GM23338 (cell line): ENCODE measurements around the gene PDE6C. TPM values are rescaled to one million over a fixed set of nuclear protein-coding genes. Genes with fewer than 3 reads are reported as not detected.

Experiments
- ATAC-seq: fragments of 200-7000 bp; cut with Tn5 transposase; 3 replicates; pipeline ENCODE4 v1.9.1; 2020
- DNase-seq: peaks from one replicate; pipeline ENCODE4 v3.0.0-alpha.2; 2015; ENCODE audit warnings: low spot score
- H2AFZ ChIP-seq: fragments of 200-600 bp; sonication (generic); 2 replicates; pipeline ENCODE4 v1.8.0; 2016; ENCODE audit warnings: antibody characterized with exemption, mild to moderate bottlenecking, moderate library complexity
- H3F3A ChIP-seq: fragments of 200-600 bp; sonication (generic); replicated peaks from 2 replicates; pipeline ENCODE4 v1.8.0; 2017; ENCODE audit warnings: antibody characterized with exemption, mixed run types, low read depth
- H3K27ac ChIP-seq: fragments of 200-600 bp; sonication (generic); 2 replicates; pipeline ENCODE4 v1.6.1; 2016; ENCODE audit warnings: low read depth
- H3K27me3 ChIP-seq: fragments of 200-600 bp; sonication (generic); 2 replicates; pipeline ENCODE4 v1.8.0; 2016; ENCODE audit warnings: mild to moderate bottlenecking, mixed run types, moderate library complexity; ENCODE audit not compliant: insufficient read depth
- H3K36me3 ChIP-seq: fragments of 200-600 bp; sonication (generic); 2 replicates; pipeline ENCODE4 v1.8.0; 2016; ENCODE audit warnings: mild to moderate bottlenecking; ENCODE audit not compliant: insufficient read depth
- H3K4me1 ChIP-seq: fragments of 200-600 bp; sonication (generic); 2 replicates; pipeline ENCODE4 v1.8.0; 2016; ENCODE audit warnings: mild to moderate bottlenecking, moderate library complexity; ENCODE audit not compliant: insufficient read depth
- H3K4me2 ChIP-seq: fragments of 200-600 bp; sonication (generic); 2 replicates; pipeline ENCODE4 v1.7.1; 2017; ENCODE audit warnings: mixed run types
- H3K4me3 ChIP-seq: fragments of 200-600 bp; sonication (generic); 2 replicates; pipeline ENCODE4 v1.6.1; 2016; ENCODE audit warnings: mixed run types
- H3K79me2 ChIP-seq: fragments of 200-600 bp; sonication (generic); replicated peaks from 2 replicates; pipeline ENCODE4 v1.8.0; 2017; ENCODE audit warnings: mild to moderate bottlenecking; ENCODE audit not compliant: insufficient read depth
- H3K9me2 ChIP-seq: fragments of 200-600 bp; sonication (generic); 2 replicates; pipeline ENCODE4 v1.8.0; 2017; ENCODE audit not compliant: insufficient read depth
- H4K20me1 ChIP-seq: fragments of 200-600 bp; sonication (generic); replicated peaks from 2 replicates; pipeline ENCODE4 v1.8.0; 2017; ENCODE audit warnings: mild to moderate bottlenecking; ENCODE audit not compliant: insufficient read depth
- H3K27ac Mint-ChIP-seq: 2 replicates; pipeline ENCODE4 v1.8.0; 2020; ENCODE audit warnings: inconsistent platforms, mild to moderate bottlenecking, moderate library complexity, mixed read lengths
- H3K27me3 Mint-ChIP-seq: 3 replicates; pipeline ENCODE4 v1.8.0; 2022; ENCODE audit warnings: low read depth, mild to moderate bottlenecking, moderate library complexity, mixed read lengths, inconsistent platforms; ENCODE audit not compliant: insufficient read depth, poor library complexity
- H3K36me3 Mint-ChIP-seq: 3 replicates; pipeline ENCODE4 v1.8.0; 2021; ENCODE audit warnings: low read depth, mild to moderate bottlenecking, inconsistent platforms, moderate library complexity, mixed read lengths
- H3K4me1 Mint-ChIP-seq: 3 replicates; pipeline ENCODE4 v1.8.0; 2020; ENCODE audit warnings: mild to moderate bottlenecking, inconsistent platforms, mixed read lengths
- H3K4me3 Mint-ChIP-seq: 3 replicates; pipeline ENCODE4 v1.8.0; 2021; ENCODE audit warnings: moderate library complexity, mild to moderate bottlenecking, inconsistent platforms, mixed read lengths
- H3K9me3 Mint-ChIP-seq: 3 replicates; pipeline ENCODE4 v1.8.0; 2020; ENCODE audit warnings: moderate library complexity, mild to moderate bottlenecking, inconsistent platforms, mixed read lengths
- ETS1 ChIP-seq: IDR thresholded peaks from 2 replicates; pipeline ENCODE4 v1.6.1; 2016; ENCODE audit warnings: antibody characterized with exemption
- EZH2 ChIP-seq: fragments of 200-600 bp; sonication (generic); IDR thresholded peaks from one replicate; pipeline ENCODE4 v1.8.0; 2017; ENCODE audit warnings: antibody characterized with exemption, mild to moderate bottlenecking, low read depth; ENCODE audit not compliant: unreplicated experiment
- EZH2phosphoT487 ChIP-seq: fragments of 200-600 bp; sonication (generic); IDR thresholded peaks from one replicate; pipeline ENCODE4 v1.8.1; 2018; ENCODE audit warnings: antibody characterized with exemption; ENCODE audit not compliant: unreplicated experiment
- JUNB ChIP-seq: IDR thresholded peaks from one replicate; pipeline ENCODE4 v1.6.1; 2016; ENCODE audit warnings: antibody characterized with exemption; ENCODE audit not compliant: unreplicated experiment
- NANOG ChIP-seq: IDR thresholded peaks from 2 replicates; pipeline ENCODE4 v1.6.1; 2016; ENCODE audit warnings: antibody characterized with exemption, borderline replicate concordance
- POLR2AphosphoS5 ChIP-seq: IDR thresholded peaks from 2 replicates; pipeline ENCODE4 v1.6.1; 2016; ENCODE audit warnings: antibody characterized with exemption, low read depth
- STAT1 ChIP-seq: IDR thresholded peaks from one replicate; pipeline ENCODE4 v1.6.1; 2016; ENCODE audit warnings: antibody characterized with exemption; ENCODE audit not compliant: unreplicated experiment
- ZNF114 ChIP-seq: fragments of 250-450 bp; sonication (Bioruptor Pico); IDR thresholded peaks from 2 replicates; pipeline ENCODE4 v1.5.0; 2020; ENCODE audit warnings: mild to moderate bottlenecking, moderate library complexity
- ZNF331 ChIP-seq: fragments of 250-450 bp; sonication (Bioruptor Pico); IDR thresholded peaks from 2 replicates; pipeline ENCODE4 v1.5.0; 2020; ENCODE audit warnings: low read depth, mild to moderate bottlenecking, moderate library complexity
- ZNF462 ChIP-seq: fragments of 250-450 bp; sonication (Bioruptor Pico); IDR thresholded peaks from 2 replicates; pipeline ENCODE4 v1.5.0; 2020; ENCODE audit warnings: mild to moderate bottlenecking, moderate library complexity
- polyA plus RNA-seq: library from polyadenylated mRNA; unstranded; fragments of >200 nt; fragmentation: Nextera tagmentation; extraction: Ambion mirVana; gene quantifications from 2 replicates; pipeline ENCODE4 v1.2.1, GENCODE V29; 2016
- total RNA-seq: library from RNA; depleted of rRNA; stranded (reverse); fragments of >200 nt; shearing (Covaris generic); gene quantifications from 2 replicates; pipeline ENCODE4 v1.2.3, GENCODE V29; 2014
- TF ChIP-seq, protein P1 (sequence below): IDR thresholded peaks from one replicate; pipeline ENCODE4 v1.6.1; 2018; ENCODE audit warnings: antibody characterized with exemption; ENCODE audit not compliant: unreplicated experiment

Gene PDE6C
- total and polyA plus RNA-seq, 2 experiments from 2014 or later: 0.06 TPM; not detected in 1

DNA sequence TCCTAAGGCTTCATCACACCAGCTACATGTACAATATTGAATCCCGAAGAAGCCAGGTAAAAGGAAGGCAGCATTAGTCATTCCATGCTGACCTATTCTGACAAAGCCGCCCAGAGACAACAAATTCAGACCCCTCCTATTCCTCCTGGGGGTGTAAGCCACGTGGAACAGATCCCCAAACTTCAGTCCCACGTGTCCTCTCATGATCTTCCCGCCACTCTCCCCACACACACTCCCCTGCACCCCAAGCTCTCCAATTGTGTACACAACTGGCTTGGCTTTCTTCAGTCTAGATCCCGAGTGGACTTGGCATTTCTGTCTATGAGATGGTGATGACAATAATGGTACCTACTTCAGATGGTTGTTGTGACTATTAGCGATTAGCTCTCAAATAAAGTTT is 8.6 kb downstream of the PDE6C start:
- Histone ChIP-seq H4K20me1 (no peaks in the 10 kb centered on the region), H3K4me2 (no peak overlapping the region), H3K36me3 (no peaks in the 10 kb centered on the region), H3K79me2 (no peaks in the 10 kb centered on the region), H3K27me3 (no peaks in the 10 kb centered on the region), H2AFZ (no peak overlapping the region), H3K27ac (no peak overlapping the region), H3K4me1 (no peaks in the 10 kb centered on the region; the same call in 1 of the 2 replicates), H3K9me2 (no peaks in the 10 kb centered on the region), H3F3A (no peaks in the 10 kb centered on the region), H3K4me3 (no peak overlapping the region)
- TF ChIP-seq ZNF114 (CRISPR knock-in tag) (no peak), POLR2AphosphoS5 (no peak), EZH2phosphoT487 (no peak), NANOG (no peak), STAT1 (no peak), ZNF462 (CRISPR knock-in tag) (no peak), EZH2 (no peak), ZNF331 (CRISPR knock-in tag) (no peak), ETS1 (no peak), JUNB (no peak)
- TF ChIP-seq, protein P1, sequence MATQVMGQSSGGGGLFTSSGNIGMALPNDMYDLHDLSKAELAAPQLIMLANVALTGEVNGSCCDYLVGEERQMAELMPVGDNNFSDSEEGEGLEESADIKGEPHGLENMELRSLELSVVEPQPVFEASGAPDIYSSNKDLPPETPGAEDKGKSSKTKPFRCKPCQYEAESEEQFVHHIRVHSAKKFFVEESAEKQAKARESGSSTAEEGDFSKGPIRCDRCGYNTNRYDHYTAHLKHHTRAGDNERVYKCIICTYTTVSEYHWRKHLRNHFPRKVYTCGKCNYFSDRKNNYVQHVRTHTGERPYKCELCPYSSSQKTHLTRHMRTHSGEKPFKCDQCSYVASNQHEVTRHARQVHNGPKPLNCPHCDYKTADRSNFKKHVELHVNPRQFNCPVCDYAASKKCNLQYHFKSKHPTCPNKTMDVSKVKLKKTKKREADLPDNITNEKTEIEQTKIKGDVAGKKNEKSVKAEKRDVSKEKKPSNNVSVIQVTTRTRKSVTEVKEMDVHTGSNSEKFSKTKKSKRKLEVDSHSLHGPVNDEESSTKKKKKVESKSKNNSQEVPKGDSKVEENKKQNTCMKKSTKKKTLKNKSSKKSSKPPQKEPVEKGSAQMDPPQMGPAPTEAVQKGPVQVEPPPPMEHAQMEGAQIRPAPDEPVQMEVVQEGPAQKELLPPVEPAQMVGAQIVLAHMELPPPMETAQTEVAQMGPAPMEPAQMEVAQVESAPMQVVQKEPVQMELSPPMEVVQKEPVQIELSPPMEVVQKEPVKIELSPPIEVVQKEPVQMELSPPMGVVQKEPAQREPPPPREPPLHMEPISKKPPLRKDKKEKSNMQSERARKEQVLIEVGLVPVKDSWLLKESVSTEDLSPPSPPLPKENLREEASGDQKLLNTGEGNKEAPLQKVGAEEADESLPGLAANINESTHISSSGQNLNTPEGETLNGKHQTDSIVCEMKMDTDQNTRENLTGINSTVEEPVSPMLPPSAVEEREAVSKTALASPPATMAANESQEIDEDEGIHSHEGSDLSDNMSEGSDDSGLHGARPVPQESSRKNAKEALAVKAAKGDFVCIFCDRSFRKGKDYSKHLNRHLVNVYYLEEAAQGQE: no peak
- no peak overlapping the region for H3K4me3 Mint-ChIP-seq
- no peaks in the 10 kb centered on the region for H3K9me3 Mint-ChIP-seq
- no peaks in the 10 kb centered on the region for H3K36me3 Mint-ChIP-seq
- H3K4me1 Mint-ChIP-seq: peaks cover 11% of the 10 kb centered on the region
- no peak for DNase-seq
- no peak overlapping the region for H3K27ac Mint-ChIP-seq
- no peak for ATAC-seq
- no peaks in the 10 kb centered on the region for H3K27me3 Mint-ChIP-seq
